T-helper 1 cell treated with Interleukin-12 subunit alpha and Interleukin-12 subunit beta and Interleukin-4 antibody, amounts not matched to agents 30 μg/mL and 1 μg/mL, for 36 hours (primary cell): Measurements from ENCODE around the gene CACNA2D4.

Experiments
- H3K27ac Mint-ChIP-seq: one replicate; pipeline ENCODE4 v1.8.0; 2021; ENCODE audit warnings: mild to moderate bottlenecking, mixed read lengths
- H3K27me3 Mint-ChIP-seq: one replicate; pipeline ENCODE4 v1.8.0; 2021; ENCODE audit warnings: low read depth, mixed read lengths
- H3K36me3 Mint-ChIP-seq: one replicate; pipeline ENCODE4 v1.8.0; 2021; ENCODE audit warnings: low read depth, mixed read lengths
- H3K4me1 Mint-ChIP-seq: one replicate; pipeline ENCODE4 v1.8.0; 2021; ENCODE audit warnings: low read depth, mixed read lengths
- H3K4me3 Mint-ChIP-seq: one replicate; pipeline ENCODE4 v1.8.0; 2021; ENCODE audit warnings: mild to moderate bottlenecking, moderate library complexity, mixed read lengths
- H3K9me3 Mint-ChIP-seq: one replicate; pipeline ENCODE4 v1.8.0; 2021; ENCODE audit warnings: mixed read lengths

Gene CACNA2D4

DNA sequence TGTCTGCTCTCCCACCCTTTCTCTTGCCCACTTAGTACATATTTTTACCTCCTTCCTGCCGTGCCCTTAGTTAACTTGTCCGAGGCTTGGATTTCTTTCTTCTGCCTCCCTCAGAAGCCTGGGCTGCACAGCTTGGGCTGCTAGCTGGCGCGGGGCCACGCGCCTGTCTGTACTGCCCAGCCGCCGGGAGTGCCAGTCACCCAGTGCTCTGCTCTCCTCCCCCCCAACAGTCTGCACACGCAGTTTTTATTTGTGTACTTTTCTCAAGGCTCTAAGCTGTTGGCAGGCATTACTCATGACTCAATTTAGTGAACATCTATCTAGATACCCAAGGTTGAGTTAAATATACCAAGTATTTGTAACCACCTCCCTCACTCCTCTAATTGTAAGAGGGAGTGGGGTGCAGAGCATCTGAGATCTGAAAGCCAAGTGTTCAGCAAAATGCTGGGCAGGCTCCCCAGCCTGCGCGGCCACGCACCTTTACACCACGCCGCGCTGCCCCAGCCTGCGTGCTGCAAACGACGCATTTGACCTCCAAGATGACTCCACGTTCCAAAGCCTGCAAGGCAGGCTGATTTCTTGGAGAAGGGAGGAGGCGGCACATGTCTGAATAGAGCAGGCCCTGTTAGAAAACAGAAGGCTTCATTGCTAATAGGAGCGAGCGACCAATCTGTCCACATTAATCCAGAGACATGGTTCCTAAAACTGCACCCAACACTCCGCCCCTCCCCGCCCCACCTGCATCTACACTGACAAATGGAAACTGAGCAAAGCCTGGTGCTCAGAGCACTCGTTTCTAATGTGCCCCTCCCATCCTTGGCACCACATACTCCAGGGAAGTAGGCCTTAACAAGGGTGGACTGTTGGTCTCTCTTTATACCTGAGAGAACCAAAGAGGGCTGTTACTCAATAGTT lies 18.2 kb upstream of the CACNA2D4 start:
- peaks cover 8% of the 10 kb centered on the region for H3K36me3 Mint-ChIP-seq
- H3K4me1 Mint-ChIP-seq: peaks cover 4% of the 10 kb centered on the region
- no peaks in the 10 kb centered on the region for H3K9me3 Mint-ChIP-seq
- no peak overlapping the region for H3K4me3 Mint-ChIP-seq
- no peaks in the 10 kb centered on the region for H3K27me3 Mint-ChIP-seq
- no peak overlapping the region for H3K27ac Mint-ChIP-seq

- no peaks in the 10 kb centered on the region for H3K9me3 Mint-ChIP-seq
These were observed 17.4 kb upstream of the CACNA2D4 start for GRCh38 chr12:1935700-1936378.

GRCh38 chr12:1935242-1935641 lies 16.8 kb upstream of the CACNA2D4 start:
- H3K9me3 Mint-ChIP-seq: no peaks in the 10 kb centered on the region
- no peaks in the 10 kb centered on the region for H3K27me3 Mint-ChIP-seq
- H3K4me3 Mint-ChIP-seq: no peak overlapping the region
- H3K27ac Mint-ChIP-seq: no peak overlapping the region
- H3K36me3 Mint-ChIP-seq: peaks cover 7% of the 10 kb centered on the region
- peaks cover 4% of the 10 kb centered on the region for H3K4me1 Mint-ChIP-seq

More at GRCh38 chr12:1935700-1936378, 17.4 kb upstream of the CACNA2D4 start:
- Mint-ChIP-seq H3K27me3 (no peaks in the 10 kb centered on the region), H3K4me3 (no peak overlapping the region), H3K27ac (no peak overlapping the region), H3K4me1 (peaks cover 4% of the 10 kb centered on the region), H3K36me3 (peaks cover 7% of the 10 kb centered on the region)

- H3K9me3 Mint-ChIP-seq: no peaks in the 10 kb centered on the region
- no peak overlapping the region for H3K4me3 Mint-ChIP-seq
- H3K4me1 Mint-ChIP-seq: peaks cover 2% of the 10 kb centered on the region
- H3K27me3 Mint-ChIP-seq: no peaks in the 10 kb centered on the region
- H3K27ac Mint-ChIP-seq: no peak overlapping the region
- peaks cover 3% of the 10 kb centered on the region for H3K36me3 Mint-ChIP-seq
These were observed 16.4 kb upstream of the CACNA2D4 start for GRCh38 chr12:1934831-1935230.

GRCh38 chr12:1934068-1934467 lies 15.6 kb upstream of the CACNA2D4 start:
- Mint-ChIP-seq H3K9me3 (no peaks in the 10 kb centered on the region), H3K4me1 (no peaks in the 10 kb centered on the region), H3K27me3 (no peaks in the 10 kb centered on the region), H3K27ac (no peak overlapping the region), H3K4me3 (no peak overlapping the region), H3K36me3 (no peaks in the 10 kb centered on the region)

DNA sequence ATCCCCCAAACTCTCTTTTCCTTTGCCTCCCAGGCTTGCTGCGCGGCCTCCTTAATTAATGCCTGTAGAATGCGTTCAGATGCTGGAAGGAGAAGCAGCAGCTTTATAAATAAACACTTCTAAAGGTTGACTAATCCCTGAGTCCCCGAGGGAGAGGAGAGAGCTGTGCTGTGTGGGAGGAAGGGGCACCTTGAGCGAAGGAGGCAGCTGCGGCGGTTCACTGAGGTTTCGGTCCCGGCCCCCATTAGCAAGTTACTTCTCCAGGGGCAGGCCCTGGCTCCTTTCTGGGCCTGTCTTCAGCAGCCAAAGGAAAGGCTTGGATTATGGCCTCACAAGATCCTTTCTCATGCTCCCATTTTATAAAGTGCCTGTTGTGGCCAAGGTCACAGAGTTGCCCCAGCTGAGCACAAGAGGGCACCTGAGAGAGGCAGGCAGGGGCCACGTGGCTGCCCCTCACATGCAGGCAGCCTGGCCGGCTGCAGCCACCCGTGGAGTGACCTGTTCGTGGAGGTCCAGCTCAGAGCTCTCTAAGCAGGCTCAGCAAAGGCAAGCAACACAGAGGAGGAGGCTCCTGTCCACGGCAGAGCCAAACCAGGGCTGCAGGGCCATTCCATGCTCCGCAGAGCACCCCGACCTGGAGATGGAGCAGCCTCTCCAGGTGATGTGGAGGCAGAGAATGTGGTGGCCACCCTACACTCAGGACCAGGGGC lies 15.0 kb upstream of the CACNA2D4 start:
- Mint-ChIP-seq H3K4me1 (no peaks in the 10 kb centered on the region), H3K36me3 (no peaks in the 10 kb centered on the region), H3K27ac (no peak overlapping the region), H3K4me3 (no peak overlapping the region), H3K27me3 (no peaks in the 10 kb centered on the region), H3K9me3 (no peaks in the 10 kb centered on the region)

- H3K36me3 Mint-ChIP-seq: no peaks in the 10 kb centered on the region
- H3K9me3 Mint-ChIP-seq: no peaks in the 10 kb centered on the region
- no peak overlapping the region for H3K27ac Mint-ChIP-seq
- H3K4me1 Mint-ChIP-seq: no peaks in the 10 kb centered on the region
- H3K27me3 Mint-ChIP-seq: no peaks in the 10 kb centered on the region
- H3K4me3 Mint-ChIP-seq: no peak overlapping the region
These were observed 13.9 kb upstream of the CACNA2D4 start for GRCh38 chr12:1932264-1932777.

GRCh38 chr12:1931642-1932041 lies 13.2 kb upstream of the CACNA2D4 start:
- no peaks in the 10 kb centered on the region for H3K4me1 Mint-ChIP-seq
- no peaks in the 10 kb centered on the region for H3K27me3 Mint-ChIP-seq
- no peak overlapping the region for H3K4me3 Mint-ChIP-seq
- no peaks in the 10 kb centered on the region for H3K9me3 Mint-ChIP-seq
- H3K36me3 Mint-ChIP-seq: no peaks in the 10 kb centered on the region
- H3K27ac Mint-ChIP-seq: no peak overlapping the region

- Mint-ChIP-seq H3K36me3 (no peaks in the 10 kb centered on the region), H3K4me3 (no peak overlapping the region), H3K9me3 (no peaks in the 10 kb centered on the region), H3K4me1 (no peaks in the 10 kb centered on the region), H3K27me3 (no peaks in the 10 kb centered on the region), H3K27ac (no peak overlapping the region)
These were observed 12.5 kb upstream of the CACNA2D4 start for GRCh38 chr12:1930803-1931597.

GRCh38 chr12:1929985-1930802 lies 11.7 kb upstream of the CACNA2D4 start:
- H3K27me3 Mint-ChIP-seq: no peaks in the 10 kb centered on the region
- H3K4me1 Mint-ChIP-seq: no peaks in the 10 kb centered on the region
- no peak overlapping the region for H3K4me3 Mint-ChIP-seq
- H3K27ac Mint-ChIP-seq: no peak overlapping the region
- H3K36me3 Mint-ChIP-seq: no peaks in the 10 kb centered on the region
- no peaks in the 10 kb centered on the region for H3K9me3 Mint-ChIP-seq

DNA sequence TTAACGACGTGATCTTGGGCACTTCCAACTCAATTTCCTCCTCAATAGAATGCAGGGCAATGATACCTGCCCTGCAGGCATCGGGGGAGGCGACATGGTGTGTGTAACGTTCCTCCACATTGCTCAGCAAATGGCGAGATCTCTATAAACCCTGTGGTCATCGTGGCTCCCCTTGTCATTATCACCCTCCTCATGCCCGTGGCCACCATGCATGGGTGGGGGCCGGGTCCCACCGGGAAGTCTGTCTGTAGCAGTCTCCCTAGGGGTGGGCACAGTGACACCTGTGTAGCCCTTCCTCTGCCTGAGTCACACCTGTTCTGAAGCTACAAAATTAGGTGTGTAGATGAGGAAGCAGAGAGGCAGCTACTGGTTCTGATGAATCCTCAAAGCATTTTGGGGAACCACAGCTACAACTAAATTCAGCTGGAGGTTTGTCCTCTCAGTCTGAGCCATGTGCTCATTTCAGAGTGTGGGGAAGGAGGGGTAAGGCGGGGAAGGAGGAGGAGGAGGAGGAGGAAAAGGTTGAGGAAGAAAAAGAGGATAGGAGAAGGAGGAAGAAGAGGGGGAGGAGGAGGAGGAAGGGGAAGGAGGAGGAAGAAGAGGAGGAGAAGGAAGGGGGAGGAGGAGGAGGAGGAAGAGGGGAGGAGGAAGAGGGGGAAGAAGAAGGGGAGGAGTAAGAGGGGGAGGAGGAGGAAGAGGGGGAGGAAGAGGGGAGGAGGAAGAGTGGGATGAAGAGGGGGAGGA lies 11.0 kb upstream of the CACNA2D4 start:
- Mint-ChIP-seq H3K9me3 (no peaks in the 10 kb centered on the region), H3K36me3 (no peaks in the 10 kb centered on the region), H3K27me3 (no peaks in the 10 kb centered on the region), H3K27ac (no peak overlapping the region), H3K4me1 (peaks cover 3% of the 10 kb centered on the region), H3K4me3 (no peak overlapping the region)

DNA sequence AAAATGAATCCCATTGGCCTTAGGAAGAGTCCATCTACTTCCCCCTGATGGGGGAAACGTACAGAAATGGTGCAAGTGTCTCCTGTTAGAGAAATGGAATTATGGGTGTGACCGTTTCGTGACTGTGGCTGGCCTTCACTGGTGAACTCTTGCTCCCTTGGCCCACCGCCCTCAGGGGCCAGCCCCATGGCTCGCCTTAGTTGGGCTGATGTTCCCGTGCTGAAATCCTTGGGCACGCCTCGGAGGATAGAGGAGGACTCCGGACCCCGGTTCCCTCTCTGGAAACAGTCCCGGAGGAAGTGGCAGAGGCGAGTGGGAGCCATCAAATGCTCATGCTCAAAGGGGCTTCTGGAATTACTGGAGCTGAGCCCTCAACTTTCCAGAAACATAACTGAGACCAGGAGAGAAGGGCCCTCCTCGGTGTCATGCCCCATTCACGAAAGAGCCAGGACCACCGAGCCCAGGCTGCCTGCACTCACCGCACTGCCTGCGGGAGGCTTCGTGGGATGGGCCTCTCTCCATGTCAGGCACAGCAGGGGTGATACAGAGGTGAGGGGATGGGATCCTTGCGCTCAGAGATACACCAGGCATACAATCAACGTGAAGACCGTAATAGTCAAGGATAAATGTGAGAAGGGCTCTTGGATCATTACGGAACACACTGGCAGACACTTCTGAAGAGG lies 10.1 kb upstream of the CACNA2D4 start:
- no peaks in the 10 kb centered on the region for H3K9me3 Mint-ChIP-seq
- no peaks in the 10 kb centered on the region for H3K36me3 Mint-ChIP-seq
- H3K27ac Mint-ChIP-seq: no peak overlapping the region

More for the DNA sequence above, 10.1 kb upstream of the CACNA2D4 start:
- Mint-ChIP-seq H3K4me1 (peaks cover 4% of the 10 kb centered on the region), H3K4me3 (no peak overlapping the region), H3K27me3 (no peaks in the 10 kb centered on the region)
